ENCODE measurements around the gene ENTPD6. TPM values are rescaled to one million over a fixed set of nuclear protein-coding genes. Genes with fewer than 3 reads are reported as not detected.

The ENTPD6 gene
- polyA plus RNA-seq, 6 donors from 2014 or later = 21.1 to 32.5 (median 24.4) TPM

DNA sequence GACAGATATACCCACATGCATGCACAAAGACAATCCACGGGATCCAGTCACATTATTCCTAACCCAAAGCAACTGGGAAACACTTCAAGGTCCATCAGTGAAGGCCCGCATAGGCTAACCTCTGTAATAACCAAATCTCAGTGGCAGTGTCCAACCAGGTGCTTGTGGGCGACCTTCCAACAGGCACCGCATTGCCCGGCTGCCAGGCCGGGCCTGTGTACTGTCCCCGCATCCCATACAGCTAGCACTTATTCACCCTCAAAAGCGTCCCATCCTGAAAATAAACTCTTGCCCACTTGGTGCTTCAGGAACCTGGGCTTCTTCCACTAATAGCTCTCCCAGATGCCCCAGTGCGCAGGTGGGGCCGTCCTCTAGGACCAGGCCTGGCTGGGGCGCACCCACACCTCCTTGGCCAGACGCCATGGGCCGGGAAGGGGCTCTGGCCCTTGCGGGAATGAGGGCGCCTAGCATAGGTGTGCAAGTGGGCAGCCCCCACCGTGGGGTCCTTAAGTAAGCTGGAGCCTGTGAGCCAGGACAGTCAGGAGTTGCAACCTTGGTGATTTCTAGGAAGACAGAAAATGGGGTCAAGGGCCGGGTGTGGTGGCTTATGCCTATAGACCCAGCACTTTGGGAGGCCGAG is 1.1 kb upstream of the ENTPD6 start:
- Mint-ChIP-seq H3K36me3 (no peaks in the 10 kb centered on the region), H3K27me3 (peaks cover 0 to 19% (median 10%) of the 10 kb centered on the region in 3 donors), H3K27ac (peak overlapping the region; percentile 53 to 96 (median 86)), H3K4me3 (peak overlapping the region; percentile 72 to 94 (median 88)), H3K9me3 (no peaks in the 10 kb centered on the region), H3K4me1 (peaks cover 23 to 30% (median 27%) of the 10 kb centered on the region in 3 donors)
- no peak for ATAC-seq (ENCODE audit: low read depth in 2 of 2)
- DNase-seq = no peak

DNA sequence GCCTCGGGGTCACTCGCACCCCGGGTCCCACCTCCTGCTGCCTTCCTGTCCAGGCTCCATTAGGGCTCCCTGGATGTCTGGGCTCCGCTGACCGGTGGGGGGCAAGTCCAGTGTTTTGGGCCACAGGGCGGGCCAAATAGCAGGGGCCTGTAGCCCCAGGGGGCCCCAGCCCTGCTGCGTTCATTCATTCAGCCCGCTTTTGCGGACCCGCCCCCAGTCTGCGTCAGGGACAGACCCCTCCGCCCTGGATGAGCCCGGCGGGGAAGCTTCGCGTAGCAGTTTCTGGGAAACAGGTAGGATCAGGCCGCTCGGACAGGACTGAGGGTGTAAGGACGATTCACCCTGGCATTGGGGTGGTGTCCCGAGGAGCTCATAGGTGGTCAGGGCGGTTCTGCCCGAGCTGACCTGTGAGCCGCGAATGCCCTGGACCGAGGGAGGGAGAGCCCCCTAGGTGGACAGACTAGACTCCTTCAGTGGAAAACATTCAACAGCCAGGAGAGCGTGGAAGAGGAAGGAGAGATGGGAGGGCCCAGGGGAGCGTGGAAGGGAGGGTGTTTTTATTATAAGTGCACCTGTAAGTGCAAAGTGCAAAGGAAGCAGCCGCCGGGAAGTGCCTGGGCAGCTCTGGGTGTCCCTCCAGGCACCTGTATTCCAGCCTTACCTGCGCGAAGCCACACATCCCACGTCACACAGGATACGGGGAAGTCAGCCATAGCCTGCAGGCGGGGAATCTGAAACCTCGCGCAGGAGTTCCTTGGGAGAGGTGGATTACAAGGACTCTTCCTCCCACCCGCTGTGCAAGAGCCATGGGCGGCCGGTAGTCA is 662 bp downstream of the ENTPD6 start:
- DNase-seq (peak; percentile 14), ATAC-seq (ENCODE audit: low read depth in 2 of 2) (peak; percentile 25 to 32)
- Mint-ChIP-seq H3K36me3 (no peaks in the 10 kb centered on the region), H3K9me3 (no peaks in the 10 kb centered on the region), H3K4me1 (peaks cover 25 to 47% (median 35%) of the 10 kb centered on the region in 3 donors), H3K27ac (peak overlapping the region in 5 of 6 donors; percentile 53 to 96 (median 95)), H3K27me3 (peaks cover 0 to 6% (median 0%) of the 10 kb centered on the region in 3 donors), H3K4me3 (peak overlapping the region; percentile 74 to 95 (median 91))

DNA sequence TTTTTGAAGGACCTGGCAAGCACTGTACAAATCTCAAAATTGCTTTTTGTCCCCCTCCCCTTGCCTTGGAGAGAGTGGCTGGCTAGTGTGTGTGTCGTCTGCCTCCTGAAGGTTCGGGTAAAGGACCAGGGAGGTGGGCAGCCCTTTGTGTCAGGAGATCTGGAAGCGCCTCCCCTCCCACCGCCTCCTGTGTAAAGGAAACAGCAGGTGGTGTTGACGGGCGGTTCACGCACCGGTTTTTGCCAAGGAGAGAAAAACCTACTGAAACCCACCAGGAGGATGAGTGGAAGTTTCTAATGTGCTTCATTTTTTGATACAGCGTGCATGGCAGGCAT is 1.2 kb downstream of the ENTPD6 start:
- DNase-seq (no peak), ATAC-seq (ENCODE audit: low read depth in 2 of 2) (no peak)
- Mint-ChIP-seq H3K27ac (peak overlapping the region; percentile 53 to 96 (median 82)), H3K4me1 (peaks cover 25 to 48% (median 35%) of the 10 kb centered on the region in 3 donors), H3K4me3 (peak overlapping the region; percentile 74 to 95 (median 91)), H3K27me3 (peaks cover 0 to under 1% (median 0%) of the 10 kb centered on the region in 3 donors), H3K36me3 (no peaks in the 10 kb centered on the region), H3K9me3 (no peaks in the 10 kb centered on the region)

DNA sequence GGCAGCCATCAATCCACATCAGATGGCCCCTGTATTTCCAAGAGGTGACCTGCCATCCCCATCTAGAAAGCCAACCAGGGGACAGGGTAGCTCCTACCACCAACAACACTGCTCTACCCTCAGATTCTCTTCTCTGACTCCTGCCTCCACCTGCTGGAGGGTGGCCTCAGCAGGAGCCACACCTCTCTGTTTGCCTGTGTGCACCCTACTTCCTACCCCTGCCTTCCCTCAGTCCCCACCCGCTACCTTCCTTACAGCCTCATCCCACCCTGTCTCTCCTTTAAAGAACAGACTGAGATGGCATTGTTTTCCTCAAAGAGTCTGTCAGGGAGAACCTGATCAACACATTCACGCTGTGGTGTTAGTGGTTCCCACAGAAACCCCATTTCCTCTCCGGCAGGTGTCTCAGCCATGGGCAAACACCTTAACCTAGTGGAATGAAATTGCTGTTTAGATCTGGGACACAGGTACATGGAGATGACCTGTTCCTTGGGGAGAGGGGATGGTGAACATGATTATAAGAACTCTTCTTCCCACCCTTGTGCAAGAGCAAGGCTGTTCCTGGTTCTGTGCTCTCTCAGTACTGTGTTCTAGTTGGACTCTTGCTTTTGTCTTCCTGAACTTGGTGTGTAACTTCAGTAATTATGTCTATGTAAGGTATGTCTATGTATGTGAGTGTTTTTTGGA is 1.8 kb downstream of the ENTPD6 start:
- no peak for DNase-seq
- Mint-ChIP-seq H3K4me1 (peaks cover 25 to 48% (median 35%) of the 10 kb centered on the region in 3 donors), H3K27ac (peak overlapping the region; percentile 43 to 96 (median 78)), H3K36me3 (no peaks in the 10 kb centered on the region), H3K4me3 (peak overlapping the region; percentile 59 to 95 (median 91)), H3K9me3 (no peaks in the 10 kb centered on the region), H3K27me3 (no peaks in the 10 kb centered on the region)
- no peak for ATAC-seq (ENCODE audit: low read depth in 2 of 2)

DNA sequence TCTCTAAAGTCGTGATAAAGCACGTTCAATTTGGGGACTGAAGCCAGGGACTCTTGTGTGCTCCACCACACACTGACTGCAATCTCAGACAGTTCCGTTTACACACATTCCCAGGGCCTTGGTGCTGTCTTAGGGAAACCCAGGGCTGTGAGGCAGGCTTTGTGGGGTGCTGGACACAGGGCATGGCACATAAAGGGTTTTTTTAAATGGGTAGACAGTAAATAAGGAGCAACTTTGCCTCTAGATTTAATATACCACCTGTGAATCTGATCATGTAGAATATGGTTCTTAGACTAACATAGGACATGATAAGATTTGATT is 2.3 kb downstream of the ENTPD6 start:
- no peak for ATAC-seq (ENCODE audit: low read depth in 2 of 2)
- H3K9me3 Mint-ChIP-seq = no peaks in the 10 kb centered on the region
- no peak for DNase-seq
- peak overlapping the region; percentile 4 to 75 (median 40) for H3K27ac Mint-ChIP-seq
- no peaks in the 10 kb centered on the region for H3K36me3 Mint-ChIP-seq
- no peaks in the 10 kb centered on the region for H3K27me3 Mint-ChIP-seq
- H3K4me1 Mint-ChIP-seq = peaks cover 25 to 48% (median 35%) of the 10 kb centered on the region in 3 donors
- H3K4me3 Mint-ChIP-seq = peak overlapping the region in 7 of 8 donors; percentile 0 to 95 (median 74)

DNA sequence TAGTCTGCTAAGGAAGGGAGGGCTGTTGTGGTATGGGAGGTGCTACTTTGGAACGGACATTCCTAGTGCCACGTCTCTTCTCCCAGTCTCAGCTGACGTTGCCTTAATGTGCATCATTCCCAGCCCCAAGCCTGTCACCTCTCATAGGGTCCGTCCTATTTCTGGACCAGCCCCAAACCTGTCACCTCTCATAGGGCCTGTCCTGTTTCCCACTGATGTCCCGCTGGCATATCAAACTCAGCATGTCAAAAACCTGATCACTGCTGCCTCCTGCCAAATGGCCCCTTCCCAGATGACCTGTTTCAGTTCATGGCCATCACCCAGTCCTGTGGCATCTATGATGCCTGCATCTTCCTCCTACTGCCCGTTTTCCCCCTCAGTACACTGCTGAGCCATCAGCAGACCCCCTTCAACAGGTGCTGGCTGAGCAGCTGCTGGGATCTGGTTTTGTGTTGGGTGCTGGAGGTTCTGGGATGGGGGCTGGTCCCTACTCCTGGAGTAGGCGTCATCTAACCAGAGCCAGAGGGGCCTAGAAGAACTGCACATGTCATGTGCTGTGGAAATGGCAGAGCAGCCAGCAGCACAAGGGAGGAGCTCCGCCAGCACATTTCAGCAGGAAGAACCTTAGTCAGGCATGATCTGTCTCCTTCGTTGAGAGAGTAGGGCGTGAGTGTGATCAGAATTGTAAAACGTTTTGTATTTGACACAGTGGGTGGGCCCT is 3.3 kb downstream of the ENTPD6 start:
- Mint-ChIP-seq H3K36me3 (peaks cover 0 to 8% of the 10 kb centered on the region in 2 donors), H3K9me3 (no peaks in the 10 kb centered on the region), H3K27me3 (no peaks in the 10 kb centered on the region), H3K4me1 (peaks cover 33 to 57% (median 43%) of the 10 kb centered on the region in 3 donors), H3K27ac (peak overlapping the region in 1 of 6 donors; percentile 40), H3K4me3 (peak overlapping the region in 1 of 8 donors; percentile 87)
- DNase-seq (no peak), ATAC-seq (ENCODE audit: low read depth in 2 of 2) (no peak)

DNA sequence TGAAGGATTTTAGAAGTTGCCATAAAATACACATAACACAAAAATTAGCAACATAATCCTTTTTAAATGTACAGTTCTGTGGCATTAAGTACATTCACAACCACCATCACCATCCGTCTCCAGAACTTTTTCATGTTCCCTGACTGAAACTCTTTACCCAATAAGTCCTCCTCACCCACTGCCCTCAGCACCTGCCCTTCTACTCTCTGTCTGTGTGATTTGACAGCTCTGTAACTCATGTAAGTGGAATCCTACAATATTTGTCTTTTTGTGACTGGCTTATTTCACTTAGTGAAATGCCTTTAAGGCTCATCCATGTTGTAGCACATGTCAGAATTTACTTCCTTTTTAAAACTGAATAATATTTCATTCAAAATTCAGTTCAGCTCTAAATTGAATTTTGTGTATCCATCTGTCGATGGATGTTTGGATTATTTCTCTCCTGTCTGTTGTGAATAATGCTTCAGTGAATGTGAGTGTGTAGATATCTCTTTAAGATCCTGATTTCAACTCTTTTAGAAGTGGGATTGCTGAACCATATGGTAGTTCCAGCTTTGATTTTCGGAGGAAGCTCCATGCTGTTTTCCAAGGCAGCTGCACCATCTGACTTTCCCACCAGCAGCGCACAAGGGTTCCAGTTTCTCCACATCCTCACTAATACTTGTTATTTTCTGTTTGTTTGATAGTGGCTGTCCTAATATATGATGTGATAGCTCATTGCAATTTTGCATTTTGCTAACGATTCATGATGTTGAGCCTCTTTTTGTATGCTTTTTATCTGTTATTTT is 4.2 kb downstream of the ENTPD6 start:
- no peak for ATAC-seq (ENCODE audit: low read depth in 2 of 2)
- Mint-ChIP-seq H3K36me3 (peaks cover 0 to 8% of the 10 kb centered on the region in 2 donors), H3K4me1 (peaks cover 39 to 66% (median 50%) of the 10 kb centered on the region in 3 donors), H3K27ac (peak overlapping the region in 2 of 6 donors; percentile 21 to 34), H3K27me3 (no peaks in the 10 kb centered on the region), H3K4me3 (peak overlapping the region in 2 of 8 donors; percentile 18 to 52), H3K9me3 (no peaks in the 10 kb centered on the region)
- no peak for DNase-seq

DNA sequence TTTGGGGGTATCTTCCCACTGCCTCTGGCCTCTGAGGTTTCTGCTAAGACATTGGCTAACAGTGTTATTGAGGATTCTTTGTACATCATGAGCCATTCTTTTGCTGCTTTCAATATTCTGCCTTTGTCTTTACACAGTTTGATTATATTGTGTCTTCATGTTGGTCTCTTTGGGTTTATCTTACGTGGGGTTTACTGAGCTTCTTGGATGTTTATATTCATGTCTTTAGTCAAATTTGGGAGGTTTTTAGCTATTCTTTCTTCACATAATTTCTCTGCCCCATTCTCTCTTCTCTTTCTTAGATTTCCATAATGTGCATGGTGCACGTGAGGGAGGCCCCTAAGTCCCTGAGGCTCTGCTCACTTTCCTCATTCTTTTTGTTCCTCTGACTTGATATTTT is 7.6 kb downstream of the ENTPD6 start:
- Mint-ChIP-seq H3K27me3 (no peaks in the 10 kb centered on the region), H3K4me1 (peaks cover 28 to 52% (median 32%) of the 10 kb centered on the region in 3 donors), H3K4me3 (no peak overlapping the region), H3K36me3 (peaks cover 0 to 14% of the 10 kb centered on the region in 2 donors), H3K9me3 (no peaks in the 10 kb centered on the region), H3K27ac (peak overlapping the region in 1 of 6 donors; percentile 71)
- no peak for DNase-seq
- ATAC-seq (ENCODE audit: low read depth in 2 of 2) = no peak

DNA sequence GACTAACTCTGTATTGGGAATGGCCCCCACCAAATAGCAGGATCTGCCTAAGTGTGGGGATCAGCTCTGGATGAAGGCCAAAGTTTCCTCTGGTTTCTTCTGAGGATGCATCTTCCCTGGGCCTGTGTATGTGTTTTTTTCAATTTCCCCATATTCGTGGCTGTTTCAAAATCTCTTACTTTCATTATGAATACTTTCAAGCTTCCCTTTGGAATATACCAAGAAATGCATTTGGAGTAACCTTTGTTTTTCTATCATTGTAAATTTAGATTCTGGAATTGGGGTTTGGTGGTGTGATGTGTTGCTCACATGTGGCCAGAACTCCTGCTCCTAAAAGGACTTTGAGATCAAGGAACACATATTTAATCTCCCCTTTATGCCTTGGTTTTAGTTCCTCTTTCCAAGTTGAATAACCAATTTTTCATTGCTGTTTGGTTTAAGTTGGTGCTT is 8.4 kb downstream of the ENTPD6 start:
- DNase-seq (no peak), ATAC-seq (ENCODE audit: low read depth in 2 of 2) (peak; percentile 54 to 60)
- peak overlapping the region in 3 of 6 donors; percentile 24 to 75 (median 71) for H3K27ac Mint-ChIP-seq
- peaks cover 0 to 14% of the 10 kb centered on the region in 2 donors for H3K36me3 Mint-ChIP-seq
- H3K9me3 Mint-ChIP-seq = no peaks in the 10 kb centered on the region
- H3K4me1 Mint-ChIP-seq = peaks cover 28 to 48% (median 30%) of the 10 kb centered on the region in 3 donors
- peak overlapping the region; percentile 50 to 83 (median 79) for H3K4me3 Mint-ChIP-seq
- H3K27me3 Mint-ChIP-seq = no peaks in the 10 kb centered on the region

DNA sequence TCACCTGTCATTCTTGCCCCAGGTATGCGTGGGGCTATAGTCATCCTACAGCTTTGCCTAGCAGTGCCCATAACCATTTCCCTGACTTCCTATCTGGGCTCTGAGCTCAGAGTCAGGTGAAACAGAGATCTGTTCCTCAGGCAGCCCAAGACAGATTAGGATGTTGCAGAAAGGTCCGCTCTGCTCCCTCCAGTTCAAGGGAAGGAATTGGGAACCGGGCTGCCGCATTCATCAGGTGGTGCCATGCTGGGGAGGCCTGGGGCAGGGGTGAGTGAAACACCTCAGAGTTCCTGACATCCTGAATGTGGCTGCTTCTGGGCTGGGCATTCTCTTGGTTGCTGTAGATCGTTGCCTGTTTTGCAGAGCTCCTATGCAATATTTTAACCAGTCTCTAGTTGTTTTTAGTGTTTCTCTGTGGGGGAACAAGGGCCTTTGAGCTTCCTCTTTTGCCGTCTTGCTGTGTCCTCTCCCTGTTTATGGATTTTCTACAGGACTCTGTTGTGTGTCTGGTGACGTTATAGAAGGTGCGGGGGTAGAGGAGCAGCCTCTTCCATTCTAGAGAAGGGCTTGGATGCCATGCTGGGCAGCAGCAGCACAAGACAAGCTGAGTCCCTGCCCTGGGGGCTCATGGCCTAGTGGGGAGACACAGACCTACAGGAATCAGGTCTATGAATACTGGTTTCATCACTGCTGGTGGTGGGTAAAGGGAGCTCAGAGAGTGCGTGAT is 9.2 kb downstream of the ENTPD6 start:
- H3K9me3 Mint-ChIP-seq = no peaks in the 10 kb centered on the region
- no peaks in the 10 kb centered on the region for H3K27me3 Mint-ChIP-seq
- H3K4me1 Mint-ChIP-seq = peaks cover 24 to 40% (median 27%) of the 10 kb centered on the region in 3 donors
- no peak for DNase-seq
- no peak overlapping the region for H3K4me3 Mint-ChIP-seq
- H3K36me3 Mint-ChIP-seq = peaks cover 0 to 14% of the 10 kb centered on the region in 2 donors
- peak overlapping the region in 1 of 6 donors; percentile 79 for H3K27ac Mint-ChIP-seq
- ATAC-seq (ENCODE audit: low read depth in 2 of 2) = peak in 1 of 2 donors; percentile 13

DNA sequence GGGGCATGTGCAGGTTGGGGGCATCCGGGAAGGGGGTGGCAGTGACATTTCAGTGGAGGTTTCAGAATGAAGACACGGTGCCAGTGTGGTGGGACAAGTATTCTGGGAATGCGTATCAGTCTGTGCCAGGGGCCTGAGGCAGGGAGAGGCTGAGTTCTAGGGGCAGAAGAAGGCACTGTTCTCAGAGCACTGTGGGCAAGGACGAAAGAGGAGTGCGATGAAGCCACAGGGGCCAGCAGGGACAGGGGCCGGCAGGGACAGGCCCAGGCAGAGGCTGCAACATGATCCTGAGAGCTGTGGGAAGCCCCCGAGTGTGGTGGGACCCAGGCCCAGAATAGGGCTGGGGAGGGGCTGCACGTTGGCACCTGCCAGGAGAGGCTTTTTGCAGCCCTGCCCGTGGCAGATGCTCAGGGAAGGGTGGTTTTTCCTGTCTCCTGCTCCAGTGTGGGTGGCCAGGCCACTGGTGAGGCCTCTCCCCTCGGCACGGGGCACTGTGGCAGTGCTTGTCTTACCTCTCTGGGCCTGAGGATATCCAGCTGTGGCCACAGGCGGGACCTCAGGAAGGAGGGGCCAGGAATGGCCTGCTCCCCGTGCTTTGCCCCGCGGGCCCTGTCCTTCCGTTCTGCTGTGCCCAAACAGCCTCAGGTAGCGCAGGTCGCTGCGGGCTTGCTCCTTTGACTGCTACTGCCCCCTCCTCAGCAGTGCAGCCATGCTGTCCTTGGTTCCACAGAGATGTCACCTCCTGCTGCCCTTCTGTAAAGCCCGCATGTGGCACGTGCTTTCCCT is 10.0 kb downstream of the ENTPD6 start:
- ATAC-seq (ENCODE audit: low read depth in 2 of 2) = no peak
- Mint-ChIP-seq H3K4me3 (peak overlapping the region in 1 of 8 donors; percentile 9), H3K9me3 (no peaks in the 10 kb centered on the region), H3K27me3 (no peaks in the 10 kb centered on the region), H3K27ac (peak overlapping the region in 2 of 6 donors; percentile 57 to 79), H3K4me1 (peaks cover 24 to 33% (median 24%) of the 10 kb centered on the region in 3 donors), H3K36me3 (peaks cover 0 to 14% of the 10 kb centered on the region in 2 donors)
- no peak for DNase-seq
